GM12878 (cell line): ENCODE results near the gene GNG13. TPM values are rescaled to one million over a fixed set of nuclear protein-coding genes. Genes with fewer than 3 reads are reported as not detected.

Source experiments
- ATAC-seq: fragments of 200-7000 bp; cut with Tn5 transposase; 3 replicates; pipeline ENCODE4 v1.9.1; 2020; ENCODE audit warnings: mild to moderate bottlenecking, moderate library complexity
- BruUV-seq: library from RNA; stranded (reverse); fragments of 400-500 nt; replicated peaks from 2 replicates; lab custom pipeline; 2021; lab: Mats Ljungman, UMichigan
- CTCF ChIA-PET: fragments of 300-600 bp; sonication (Branson Sonifier 250); formaldehyde crosslinking; extraction: SDS; loops from one replicate; lab custom pipeline; 2021; ENCODE audit warnings: inconsistent platforms; lab: Yijun Ruan, JAX
- POLR2A ChIA-PET: fragments of 350-600 bp; formaldehyde crosslinking; extraction: SDS; loops from one replicate; lab custom pipeline; 2021; ENCODE audit warnings: inconsistent platforms; lab: Charles Lee
- RAD21 ChIA-PET: fragments of 300-600 bp; sonication (Branson Sonifier 250); formaldehyde crosslinking; loops from one replicate; lab custom pipeline; 2023; ENCODE audit warnings: antibody characterized with exemption; ENCODE audit not compliant: unreplicated experiment; lab: Charles Lee
- SMC1A ChIA-PET: fragments of 300-600 bp; sonication (Branson Sonifier 250); formaldehyde crosslinking; loops from one replicate; lab custom pipeline; 2023; ENCODE audit not compliant: unreplicated experiment, uncharacterized antibody; lab: Charles Lee
- DNase-seq: peaks from one replicate; pipeline ENCODE4 v3.0.0-alpha.2; 2011; ENCODE audit warnings: low read depth, low spot score
- FAIRE-seq: peaks from 3 replicates; lab custom pipeline; 2011; peaks lifted over from hg19 to GRCh38; lab: Jason Lieb, UNC
- H2AFZ ChIP-seq: 2 replicates; pipeline ENCODE4 v1.6.0; 2011; ENCODE audit warnings: low read depth, low read length, control low read depth; ENCODE audit not compliant: control insufficient read depth
- H3K27ac ChIP-seq: 2 replicates; pipeline ENCODE4 v1.5.1; 2011; ENCODE audit warnings: control low read depth; ENCODE audit not compliant: control insufficient read depth, insufficient read depth
- H3K27me3 ChIP-seq, 2 experiments: replicated peaks in 1 of 2; 2 replicates each; pipeline versions ENCODE4 v1.6.0 to v1.6.1; 2011; ENCODE audit warnings: low read length in 1 of 2; ENCODE audit not compliant: control insufficient read depth in 2 of 2, insufficient read depth in 2 of 2
- H3K36me3 ChIP-seq, 2 experiments: 2 replicates each; pipeline ENCODE4 v1.5.1; 2011; ENCODE audit warnings: low read length in 1 of 2; ENCODE audit not compliant: control insufficient read depth in 2 of 2, insufficient read depth in 2 of 2
- H3K4me1 ChIP-seq: 2 replicates; pipeline ENCODE4 v1.6.1; 2011; ENCODE audit warnings: mild to moderate bottlenecking, low read length, moderate library complexity, mixed read lengths; ENCODE audit not compliant: control insufficient read depth, insufficient read depth
- H3K4me2 ChIP-seq: 2 replicates; pipeline ENCODE4 v1.6.0; 2011; ENCODE audit warnings: control low read depth; ENCODE audit not compliant: control insufficient read depth, insufficient read depth
- H3K4me3 ChIP-seq: fragments of 200-600 bp; sonication (generic); 2 replicates; pipeline ENCODE4 v1.5.1; 2016
- H3K79me2 ChIP-seq: 2 replicates; pipeline ENCODE4 v1.6.0; 2011; ENCODE audit warnings: low read length; ENCODE audit not compliant: control insufficient read depth, insufficient read depth
- H3K9ac ChIP-seq: 2 replicates; pipeline ENCODE4 v1.8.0; 2011; ENCODE audit warnings: low read length, control low read depth, mixed read lengths; ENCODE audit not compliant: control insufficient read depth, insufficient read depth
- H3K9me3 ChIP-seq: replicated peaks from 3 replicates; pipeline ENCODE4 v1.5.1; 2011; ENCODE audit warnings: mild to moderate bottlenecking, low read length; ENCODE audit not compliant: control insufficient read depth, insufficient read depth
- H4K20me1 ChIP-seq: 2 replicates; pipeline ENCODE4 v1.6.0; 2011; ENCODE audit not compliant: control insufficient read depth, insufficient read depth
- ESRRA ChIP-seq: IDR thresholded peaks from 2 replicates; pipeline ENCODE4 v1.6.1; 2012; ENCODE audit warnings: mild to moderate bottlenecking, low read length, improper control_type of control experiment
- GABPA ChIP-seq: IDR thresholded peaks from 2 replicates; pipeline ENCODE4 v1.6.1; 2014; ENCODE audit warnings: antibody characterized with exemption, low read depth, mild to moderate bottlenecking, inconsistent platforms
- HDAC2 ChIP-seq: fragments of 200-600 bp; sonication (generic); IDR thresholded peaks from 2 replicates; pipeline ENCODE4 v1.6.1; 2017
- HDAC6 ChIP-seq: fragments of 200-600 bp; sonication (generic); IDR thresholded peaks from one replicate; pipeline ENCODE4 v1.8.0; 2017; ENCODE audit warnings: antibody characterized with exemption; ENCODE audit not compliant: unreplicated experiment
- IRF3 ChIP-seq: fragments of 450-650 bp; IDR thresholded peaks from 2 replicates; pipeline ENCODE4 v1.6.1; 2014; ENCODE audit warnings: mild to moderate bottlenecking
- MYB ChIP-seq: fragments of 150-350 bp; IDR thresholded peaks from 2 replicates; pipeline ENCODE4 v1.6.1; 2014; ENCODE audit warnings: mild to moderate bottlenecking, low read depth, low read length, borderline replicate concordance
- POLR2AphosphoS2 ChIP-seq: IDR thresholded peaks from 2 replicates; pipeline ENCODE4 v1.6.1; 2011; ENCODE audit warnings: low read depth, mild to moderate bottlenecking, low read length, improper control_type of control experiment, moderate library complexity
- SUZ12 ChIP-seq: fragments of 200-600 bp; sonication (generic); IDR thresholded peaks from one replicate; pipeline ENCODE4 v1.6.1; 2018; ENCODE audit warnings: antibody characterized with exemption, mild to moderate bottlenecking; ENCODE audit not compliant: unreplicated experiment
- ZNF592 ChIP-seq: fragments of 450-650 bp; IDR thresholded peaks from 2 replicates; pipeline ENCODE4 v1.6.1; 2017; ENCODE audit warnings: mild to moderate bottlenecking, moderate library complexity
- WGBS: methylation state at CpG from one replicate; pipeline ENCODE4 v1.1.6; 2016; ENCODE audit warnings: low lambda C conversion rate; ENCODE audit not compliant: insufficient replicate concordance, insufficient coverage; ENCODE audit errors: missing lambda C conversion rate; 5-methylcytosine and 5-hydroxymethylcytosine counted together
- in situ Hi-C: fragments of 300-500 bp; cut with MboI; formaldehyde crosslinking; loops from 9 replicates; pipeline ENCODE4 v1.14.3; 2018; ENCODE audit warnings: mixed read lengths
- intact Hi-C: fragments of 100-400 bp; cut with micrococcal nuclease; formaldehyde crosslinking; loops from one replicate; pipeline ENCODE4 v1.14.2; 2022; ENCODE audit not compliant: unreplicated experiment
- polyA plus RNA-seq, 11 experiments: library from polyadenylated mRNA; depleted of rRNA in 4 of 11; unstranded in 6 of 11; stranded (reverse) in 5 of 11; fragments of >200 nt; fragmentation: Nextera tagmentation in 4 of 11; fragmentation: Illumina TruSeq in 1 of 11; extraction: Ambion mirVana in 4 of 11; extraction: Trizol in 1 of 11; gene quantifications; 1 replicate in 1 of 11; 2 replicates in 10 of 11; pipeline versions ENCODE4 v1.2.1 to v1.2.3, GENCODE V29; 2011 to 2016; ENCODE audit warnings: inconsistent platforms in 2 of 11, missing spikeins in 2 of 11, low read depth in 1 of 11
- total RNA-seq, 4 experiments: library from RNA; depleted of rRNA in 3 of 4; stranded (reverse); fragments of >200 nt in 3 of 4; fragmentation: Illumina TruSeq in 1 of 4; extraction: Trizol in 1 of 4; gene quantifications; 2 replicates each; pipeline versions ENCODE4 v1.2.1 to v1.2.3, GENCODE V29; 2013 to 2021

The GNG13 gene
- total and polyA plus RNA-seq, 10 of the 15 experiments (the other 5 are each of a cell fraction or from before 2014, with no cell fraction given): not detected

- TF ChIP-seq ESRRA: no peak
- TF ChIP-seq POLR2AphosphoS2: no peak
- no peak for TF ChIP-seq HDAC2
- TF ChIP-seq GABPA: no peak
Measured at GRCh38 chr16:785563-786535, 14.7 kb downstream of the GNG13 start (continued).

- Histone ChIP-seq H2AFZ (no peak overlapping the region), H3K9ac (no peak overlapping the region), H3K79me2 (peaks cover 21% of the 10 kb centered on the region), H3K27me3 (no peaks in the 10 kb centered on the region), H4K20me1 (no peaks in the 10 kb centered on the region)
- FAIRE-seq: no peak
- CTCF ChIA-PET: interaction anchor here (0.7 to 5.2 kb wide), 8 partner anchors 8 to 74 kb away, joined by 3 to 32 read pairs (median 5); partner anchors contain the start of genes ANTKMT and METRN
- intact Hi-C loops: no loop called here
- POLR2A ChIA-PET: no interaction called here
- no peak for TF ChIP-seq HDAC6
- no peak for TF ChIP-seq ZNF592
- no peak for TF ChIP-seq MYB
- TF ChIP-seq IRF3: no peak
- no peak for TF ChIP-seq SUZ12
- TF ChIP-seq, all 136 proteins: peak for 0
- Histone ChIP-seq H3K4me1 (peaks cover 7% of the 10 kb centered on the region), H3K27ac (no peak overlapping the region), H3K4me3 (no peak overlapping the region), H3K4me2 (no peak overlapping the region), H3K9me3 (no peaks in the 10 kb centered on the region), H3K36me3 (peaks cover 0 to 5% of the 10 kb centered on the region in 2 experiments; a peak in 2 of 4 replicates)
- BruUV-seq: no TSS peak
- in situ Hi-C loops: no loop called here
- ATAC-seq: no peak
- ChIA-PET RAD21 (interaction anchor here (0.8 to 1.2 kb wide), 2 partner anchors 63 to 69 kb away, joined by 3 to 5 read pairs; partner anchors contain the start of gene METRN), SMC1A (interaction anchor here (0.6 to 2.5 kb wide), 2 partner anchors 72 to 80 kb away, joined by 3 to 12 read pairs; no protein-coding TSS in a partner anchor)
- no peak for DNase-seq
- 97% methylated on average over 19 of the region's 19 CpGs for WGBS
Measured at GRCh38 chr16:784431-784830, 16.1 kb downstream of the GNG13 start.
